B cell (primary cell): Measurements from ENCODE around the gene CCDC138. TPM values are rescaled to one million over a fixed set of nuclear protein-coding genes. Genes with fewer than 3 reads are reported as not detected.

Experiments used
- ATAC-seq: fragments of 200-7000 bp; cut with Tn5 transposase; one replicate; pipeline ENCODE4 v1.10.0; 2021; ENCODE audit warnings: low read depth, mild to moderate bottlenecking, moderate number of reproducible peaks, moderate library complexity
- CTCF ChIA-PET: fragments of 350-600 bp; sonication (Branson Sonifier 250); formaldehyde crosslinking; loops from one replicate; lab custom pipeline; 2021; ENCODE audit warnings: antibody characterized with exemption, inconsistent platforms; lab: Charles Lee
- POLR2A ChIA-PET: fragments of 350-600 bp; sonication (Branson Sonifier 250); formaldehyde crosslinking; loops from one replicate; lab custom pipeline; 2021; ENCODE audit warnings: antibody characterized with exemption; lab: Charles Lee
- DNase-seq: peaks from one replicate; pipeline ENCODE4 v3.0.0; 2013
- H2AFZ ChIP-seq: 2 replicates; pipeline ENCODE4 v1.6.1; 2012; ENCODE audit warnings: mild to moderate bottlenecking, low read depth, low read length; ENCODE audit not compliant: insufficient read depth, poor library complexity, severe bottlenecking
- H3K27ac ChIP-seq, 2 donors: 1 replicate in 1 of 2; 2 replicates in 1 of 2; pipeline ENCODE4 v1.5.1; 2012 to 2013; ENCODE audit warnings: low read length in 2 of 2, mild to moderate bottlenecking in 2 of 2, moderate library complexity in 1 of 2
- H3K27me3 ChIP-seq, 4 experiments: fragments of 200-600 bp in 1 of 4; sonication (generic) in 1 of 4; replicated peaks in 1 of 4; 1 replicate in 2 of 4; 2 replicates in 2 of 4; pipeline versions ENCODE4 v1.6.1 to v1.7.0; 2013 to 2016; ENCODE audit warnings: low read length in 3 of 4, mild to moderate bottlenecking in 2 of 4, mixed read lengths in 1 of 4, moderate library complexity in 1 of 4; ENCODE audit not compliant: insufficient read depth in 4 of 4, control insufficient read depth in 3 of 4; ENCODE audit errors: control extremely low read depth in 1 of 4
- H3K36me3 ChIP-seq, 2 experiments: replicated peaks in 1 of 2; 1 replicate in 1 of 2; 2 replicates in 1 of 2; pipeline versions ENCODE4 v1.6.1 to v1.7.1; 2013; ENCODE audit warnings: low read length in 1 of 2; ENCODE audit not compliant: insufficient read depth in 2 of 2, control insufficient read depth in 1 of 2; ENCODE audit errors: control extremely low read depth in 1 of 2, extremely low read depth in 1 of 2
- H3K4me1 ChIP-seq, 2 donors: fragments of 200-600 bp in 1 of 2; sonication (generic) in 1 of 2; 1 replicate in 1 of 2; 2 replicates in 1 of 2; pipeline versions ENCODE4 v1.5.1 to v1.6.1; 2013 to 2017; ENCODE audit warnings: low read length in 2 of 2; ENCODE audit not compliant: control insufficient read depth in 2 of 2, insufficient read depth in 2 of 2
- H3K4me2 ChIP-seq: replicated peaks from 2 replicates; pipeline ENCODE3; 2012; ENCODE audit warnings: mild to moderate bottlenecking, low read depth, low read length; ENCODE audit not compliant: poor library complexity, severe bottlenecking
- H3K4me3 ChIP-seq, 5 experiments: fragments of 200-600 bp in 1 of 5; sonication (generic) in 1 of 5; 1 replicate in 3 of 5; 2 replicates in 2 of 5; pipeline versions ENCODE4 v1.5.1 to v1.7.0; 2011 to 2016; ENCODE audit warnings: low read length in 4 of 5, mild to moderate bottlenecking in 4 of 5, low read depth in 2 of 5, control low read depth in 1 of 5, moderate library complexity in 1 of 5; ENCODE audit not compliant: insufficient read depth in 1 of 5; ENCODE audit errors: control extremely low read depth in 1 of 5, extremely low read depth in 1 of 5
- H3K79me2 ChIP-seq: fragments of 200-600 bp; sonication (generic); one replicate; pipeline ENCODE4 v1.6.0; 2016; ENCODE audit warnings: low read length; ENCODE audit not compliant: control insufficient read depth, insufficient read depth
- H3K9ac ChIP-seq: fragments of 200-600 bp; sonication (generic); 2 replicates; pipeline ENCODE4 v1.6.1; 2017; ENCODE audit warnings: mild to moderate bottlenecking, low read length, moderate library complexity
- H3K9me3 ChIP-seq, 3 donors: one replicate each; pipeline versions ENCODE4 v1.6.1 to v1.7.1; 2013; ENCODE audit warnings: low read length in 2 of 3; ENCODE audit not compliant: control insufficient read depth in 2 of 3, insufficient read depth in 1 of 3; ENCODE audit errors: control extremely low read depth in 1 of 3
- H4K20me1 ChIP-seq: 2 replicates; pipeline ENCODE4 v1.6.0; 2012; ENCODE audit warnings: mild to moderate bottlenecking, low read length; ENCODE audit not compliant: insufficient read depth, control insufficient read depth, poor library complexity, severe bottlenecking
- H3K27ac Mint-ChIP-seq: one replicate; pipeline ENCODE4 v1.8.0; 2021; ENCODE audit warnings: mixed read lengths
- H3K27me3 Mint-ChIP-seq: one replicate; pipeline ENCODE4 v1.8.0; 2021; ENCODE audit warnings: mixed read lengths
- H3K4me1 Mint-ChIP-seq: one replicate; pipeline ENCODE4 v1.8.0; 2021; ENCODE audit warnings: mixed read lengths
- H3K4me3 Mint-ChIP-seq: one replicate; pipeline ENCODE4 v1.8.0; 2021; ENCODE audit warnings: mixed read lengths
- H3K9me3 Mint-ChIP-seq: one replicate; pipeline ENCODE4 v1.8.0; 2022; ENCODE audit warnings: mixed read lengths; ENCODE audit not compliant: insufficient read depth
- CTCF ChIP-seq: fragments of 200-600 bp; IDR thresholded peaks from one replicate; pipeline ENCODE4 v1.8.0; 2022; ENCODE audit warnings: antibody characterized with exemption, mild to moderate bottlenecking
- EZH2 ChIP-seq: IDR thresholded peaks from 2 replicates; pipeline ENCODE4 v1.6.1; 2012; ENCODE audit warnings: borderline replicate concordance, low read depth, mild to moderate bottlenecking, moderate library complexity, low read length; ENCODE audit not compliant: insufficient read depth, poor library complexity, severe bottlenecking
- WGBS: methylation state at CpG from one replicate; pipeline ENCODE4 v1.1.5; 2013; ENCODE audit warnings: missing lambda C conversion rate; ENCODE audit not compliant: insufficient coverage; 5-methylcytosine and 5-hydroxymethylcytosine counted together
- intact Hi-C: fragments of 100-400 bp; cut with micrococcal nuclease; formaldehyde crosslinking; loops from one replicate; pipeline ENCODE4 v1.10.0; 2022
- polyA plus RNA-seq: library from polyadenylated mRNA; depleted of rRNA; stranded (reverse); fragments of >200 nt; gene quantifications from 2 replicates; pipeline ENCODE4 v1.2.3, GENCODE V29; 2012
- total RNA-seq, 2 donors: library from RNA; stranded (reverse); fragments of 120-200 nt in 1 of 2; gene quantifications; 1 replicate in 1 of 2; 2 replicates in 1 of 2; pipeline versions ENCODE4 v1.2.3 to v1.2.4, GENCODE V29; 2013 to 2022

CCDC138 gene
- total and polyA plus RNA-seq, 2 donors (not counting 1 experiment from before 2014, with no cell fraction given) = 3.3 to 16.3 TPM

- Histone ChIP-seq H3K27ac (no peak overlapping the region), H3K4me3 (no peak overlapping the region), H2AFZ (no peak overlapping the region), H3K79me2 (no peaks in the 10 kb centered on the region), H3K36me3 (no peaks in the 10 kb centered on the region), H3K9me3 (peaks cover 0 to 25% (median 16%) of the 10 kb centered on the region in 3 donors), H4K20me1 (no peaks in the 10 kb centered on the region), H3K4me2 (no peak overlapping the region), H3K9ac (no peak overlapping the region), H3K4me1 (no peaks in the 10 kb centered on the region), H3K27me3 (no peaks in the 10 kb centered on the region)
- intact Hi-C loops = no loop called here
- TF ChIP-seq EZH2 = no peak
- no peak for TF ChIP-seq CTCF
- Mint-ChIP-seq H3K9me3 (peaks cover 4% of the 10 kb centered on the region), H3K4me1 (no peaks in the 10 kb centered on the region), H3K4me3 (no peak overlapping the region), H3K27ac (no peak overlapping the region), H3K27me3 (peaks cover 7% of the 10 kb centered on the region)
- ATAC-seq (no peak), DNase-seq (no peak)
- POLR2A ChIA-PET = no interaction called here
- CTCF ChIA-PET = interaction anchor here (0.6 kb wide), 1 partner anchor 23 kb away, joined by 3 read pairs; no protein-coding TSS in a partner anchor
- no CpG with 5 or more reads among the region's 3 CpGs for WGBS
Measured at GRCh38 chr2:108894766-108895165, 108.2 kb downstream of the CCDC138 start.

- TF ChIP-seq EZH2 = no peak
- TF ChIP-seq CTCF = no peak
- Histone ChIP-seq H4K20me1 (no peaks in the 10 kb centered on the region), H3K4me1 (no peaks in the 10 kb centered on the region), H2AFZ (no peak overlapping the region), H3K79me2 (no peaks in the 10 kb centered on the region), H3K4me3 (no peak overlapping the region), H3K36me3 (no peaks in the 10 kb centered on the region), H3K27me3 (no peaks in the 10 kb centered on the region), H3K4me2 (no peak overlapping the region), H3K27ac (no peak overlapping the region), H3K9ac (no peak overlapping the region), H3K9me3 (peaks cover 0 to 25% (median 13%) of the 10 kb centered on the region in 3 donors)
- no peak overlapping the region for H3K27ac Mint-ChIP-seq
- no peaks in the 10 kb centered on the region for H3K4me1 Mint-ChIP-seq
- WGBS = no CpG with 5 or more reads among the region's 2 CpGs
- no peak for ATAC-seq
- H3K9me3 Mint-ChIP-seq = peaks cover 3% of the 10 kb centered on the region
- CTCF ChIA-PET = interaction anchor here (0.6 kb wide), 1 partner anchor 24 kb away, joined by 3 read pairs; no protein-coding TSS in a partner anchor
- H3K4me3 Mint-ChIP-seq = no peak overlapping the region
- intact Hi-C loops = no loop called here
- no peak for DNase-seq
- POLR2A ChIA-PET = no interaction called here
- peaks cover 7% of the 10 kb centered on the region for H3K27me3 Mint-ChIP-seq
Measured at GRCh38 chr2:108895188-108895587, 108.6 kb downstream of the CCDC138 start.
